ENCODE results near the gene FMO5.

DNA sequence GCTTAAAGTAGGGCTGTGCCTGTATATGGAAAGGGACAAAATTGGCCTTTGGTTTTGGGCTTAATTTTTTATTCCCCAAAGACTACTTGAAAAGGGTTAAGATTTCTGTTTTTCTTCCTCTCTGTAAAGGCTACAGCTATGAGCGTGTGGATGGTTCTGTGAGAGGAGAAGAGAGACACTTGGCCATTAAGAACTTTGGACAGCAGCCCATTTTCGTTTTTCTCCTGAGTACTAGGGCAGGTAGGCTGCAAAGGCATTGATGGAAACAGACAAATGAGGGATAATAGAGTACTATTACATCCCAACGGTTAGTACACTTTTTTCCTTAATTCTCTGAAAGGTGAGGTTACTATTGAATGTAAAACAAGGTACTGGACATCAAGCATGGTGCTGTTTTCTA lies 46.9 kb upstream of the FMO5 start:
- no peak for TF ChIP-seq CTCF (IDR thresholded peaks at IDR 0.05; ENCODE audit: borderline replicate concordance, extremely low read depth, low read length, poor library complexity, severe bottlenecking)
- TF ChIP-seq EZH2 (IDR thresholded peaks at IDR 0.05; ENCODE audit: borderline replicate concordance, low read depth, low read length, severe bottlenecking), result no peak

Data from DND-41 (cell line).